IPS-15b (cell line): Measurements from ENCODE around the gene CRISPLD2.
"Not testable (repeated sequence)": the region's sequence is repeated elsewhere in the genome, so short reads cannot be mapped to it uniquely, and the experiment has no call there.

ENCODE experiments used
- H3K27me3 ChIP-seq: one replicate; pipeline ENCODE4 v1.6.1; 2013; ENCODE audit warnings: low read length; ENCODE audit not compliant: control insufficient read depth, insufficient read depth
- H3K36me3 ChIP-seq: one replicate; pipeline ENCODE4 v1.6.1; 2013; ENCODE audit warnings: low read length; ENCODE audit not compliant: control insufficient read depth, insufficient read depth
- H3K4me1 ChIP-seq: one replicate; pipeline ENCODE4 v1.6.1; 2013; ENCODE audit warnings: mild to moderate bottlenecking, low read length; ENCODE audit not compliant: control insufficient read depth, insufficient read depth
- H3K4me3 ChIP-seq: one replicate; pipeline ENCODE4 v1.5.1; 2013; ENCODE audit warnings: low read depth, low read length
- H3K9ac ChIP-seq: one replicate; pipeline ENCODE4 v1.6.1; 2013; ENCODE audit warnings: low read depth, mild to moderate bottlenecking, low read length
- H3K9me3 ChIP-seq: one replicate; pipeline ENCODE4 v1.6.1; 2013; ENCODE audit warnings: mild to moderate bottlenecking, low read length; ENCODE audit not compliant: control insufficient read depth, insufficient read depth

CRISPLD2 gene

DNA sequence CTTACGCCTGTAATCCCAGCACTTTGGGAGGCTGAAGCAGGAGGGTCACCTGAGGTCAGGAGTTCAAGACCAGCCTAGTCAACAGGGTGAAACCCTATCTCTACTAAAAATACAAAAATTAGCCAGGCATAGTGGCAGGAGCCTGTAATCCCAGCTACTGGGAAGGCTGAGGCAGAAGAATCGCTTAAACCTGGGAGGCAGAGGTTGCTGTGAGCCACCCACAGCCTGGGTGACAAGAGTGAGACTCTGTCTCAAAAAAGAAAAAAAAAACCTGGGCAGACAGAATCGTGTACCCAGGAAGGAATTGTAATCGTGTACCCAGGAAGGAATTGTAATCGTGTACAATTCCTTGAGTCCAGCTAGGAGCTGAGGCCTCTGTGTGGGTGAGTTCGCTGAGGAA lies 118.8 kb downstream of the CRISPLD2 start:
- H3K36me3 ChIP-seq, H3K27me3 ChIP-seq, H3K4me3 ChIP-seq, H3K9ac ChIP-seq, H3K9me3 ChIP-seq, H3K4me1 ChIP-seq: not testable (repeated sequence)

GRCh38 chr16:84940670-84941551 lies 121.1 kb downstream of the CRISPLD2 start:
- Histone ChIP-seq H3K27me3 (no peaks in the 10 kb centered on the region), H3K9me3 (no peaks in the 10 kb centered on the region), H3K36me3 (no peaks in the 10 kb centered on the region), H3K4me3 (no peak overlapping the region), H3K4me1 (no peaks in the 10 kb centered on the region), H3K9ac (no peak overlapping the region)

- H3K9ac ChIP-seq, result no peak overlapping the region
- H3K4me1 ChIP-seq, result no peaks in the 10 kb centered on the region
- H3K27me3 ChIP-seq, result no peaks in the 10 kb centered on the region
- no peak overlapping the region for H3K4me3 ChIP-seq
- no peaks in the 10 kb centered on the region for H3K9me3 ChIP-seq
- no peaks in the 10 kb centered on the region for H3K36me3 ChIP-seq
Observed at GRCh38 chr16:84941921-84942320, 122.1 kb downstream of the CRISPLD2 start.

DNA sequence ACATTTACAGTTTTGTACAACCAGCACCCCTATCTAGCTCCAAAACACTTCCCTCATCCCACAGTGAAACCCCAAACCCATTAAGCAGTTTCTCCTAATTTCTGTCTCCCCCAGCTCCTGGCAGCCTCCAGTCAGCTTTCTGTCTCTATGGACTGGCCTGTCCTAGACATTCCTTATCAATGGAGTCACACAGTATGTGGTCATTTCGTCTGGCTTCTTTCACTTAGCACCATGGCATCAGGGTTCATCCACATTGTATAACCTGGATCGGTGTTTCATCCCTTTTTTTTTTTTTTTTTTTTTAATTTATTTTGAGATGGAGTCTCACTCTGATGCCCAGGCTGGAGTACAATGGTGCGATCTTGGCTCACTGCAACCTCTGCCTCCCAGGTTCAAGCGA lies 123.0 kb downstream of the CRISPLD2 start:
- Histone ChIP-seq H3K36me3 (no peaks in the 10 kb centered on the region), H3K9me3 (no peaks in the 10 kb centered on the region), H3K4me1 (no peaks in the 10 kb centered on the region), H3K4me3 (no peak overlapping the region), H3K27me3 (no peaks in the 10 kb centered on the region), H3K9ac (no peak overlapping the region)

DNA sequence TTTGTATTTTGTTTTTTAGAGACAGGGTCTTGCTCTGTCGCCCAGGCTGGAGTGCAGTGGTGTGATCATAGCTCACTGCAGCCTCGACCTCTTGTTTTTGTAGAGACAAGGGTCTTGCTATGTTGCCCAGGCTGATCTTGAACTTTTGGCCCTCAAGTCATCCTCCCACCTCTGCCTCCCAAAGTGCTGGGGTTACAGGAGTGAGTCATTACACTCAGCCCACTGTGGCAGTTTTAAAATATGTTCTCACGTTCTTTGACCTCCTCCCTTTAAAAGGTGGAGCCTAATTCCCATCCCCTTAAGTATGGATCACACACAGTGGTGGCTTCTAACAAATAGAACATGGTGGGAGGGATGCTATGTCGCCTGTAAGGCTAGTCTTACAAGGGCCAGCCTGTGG lies 123.8 kb downstream of the CRISPLD2 start:
- Histone ChIP-seq H3K9me3 (no peaks in the 10 kb centered on the region), H3K36me3 (no peaks in the 10 kb centered on the region), H3K9ac (no peak overlapping the region), H3K27me3 (no peaks in the 10 kb centered on the region), H3K4me3 (no peak overlapping the region), H3K4me1 (no peaks in the 10 kb centered on the region)

- H3K9ac ChIP-seq, result no peak overlapping the region
- no peaks in the 10 kb centered on the region for H3K9me3 ChIP-seq
- no peaks in the 10 kb centered on the region for H3K27me3 ChIP-seq
- no peaks in the 10 kb centered on the region for H3K36me3 ChIP-seq
- H3K4me3 ChIP-seq, result no peak overlapping the region
- no peaks in the 10 kb centered on the region for H3K4me1 ChIP-seq
Observed at GRCh38 chr16:84947022-84947421, 127.2 kb downstream of the CRISPLD2 start.

GRCh38 chr16:84947996-84948850 lies 128.4 kb downstream of the CRISPLD2 start:
- no peak overlapping the region for H3K4me3 ChIP-seq

GRCh38 chr16:84948851-84949610 lies 129.2 kb downstream of the CRISPLD2 start:
- Histone ChIP-seq H3K36me3 (no peaks in the 10 kb centered on the region), H3K9me3 (no peaks in the 10 kb centered on the region), H3K4me1 (no peaks in the 10 kb centered on the region), H3K27me3 (no peaks in the 10 kb centered on the region), H3K4me3 (no peak overlapping the region), H3K9ac (no peak overlapping the region)

More at GRCh38 chr16:84947996-84948850, 128.4 kb downstream of the CRISPLD2 start:
- H3K36me3 ChIP-seq, result no peaks in the 10 kb centered on the region
- H3K9me3 ChIP-seq, result no peaks in the 10 kb centered on the region
- H3K27me3 ChIP-seq, result no peaks in the 10 kb centered on the region
- no peaks in the 10 kb centered on the region for H3K4me1 ChIP-seq
- H3K9ac ChIP-seq, result no peak overlapping the region

DNA sequence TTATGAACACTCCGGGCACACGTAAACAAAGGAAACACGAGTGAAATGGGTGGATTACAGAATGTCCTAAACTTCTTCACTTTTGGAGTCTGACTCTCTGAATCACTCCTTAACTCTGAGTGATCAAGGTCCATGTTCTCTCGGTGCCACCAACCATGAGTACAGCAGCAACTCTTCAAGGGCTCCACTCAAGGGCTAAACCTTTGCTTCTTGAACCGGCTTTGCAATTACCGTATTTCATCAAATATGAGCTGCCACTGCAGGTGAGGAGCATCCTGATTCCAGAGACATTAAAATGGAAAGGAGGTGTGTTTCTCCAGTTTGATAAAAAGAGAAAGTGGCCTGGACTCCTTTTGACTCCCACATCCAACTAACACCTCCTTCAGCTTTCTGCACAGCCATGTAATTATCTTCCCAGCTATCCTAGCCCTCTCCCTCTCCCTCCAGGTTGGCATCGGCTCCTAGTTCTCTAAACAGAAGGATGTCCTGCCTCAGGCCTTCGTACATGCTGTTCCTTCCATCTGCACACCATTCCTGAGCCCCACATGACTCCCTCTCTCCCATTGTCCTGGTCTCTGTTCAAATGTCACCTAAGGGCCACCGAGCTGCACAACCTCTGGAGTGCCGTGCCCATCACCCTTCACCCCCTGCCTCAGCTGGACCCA lies 130.1 kb downstream of the CRISPLD2 start:
- Histone ChIP-seq H3K9ac (no peak overlapping the region), H3K4me1 (no peaks in the 10 kb centered on the region), H3K4me3 (no peak overlapping the region), H3K36me3 (no peaks in the 10 kb centered on the region), H3K9me3 (no peaks in the 10 kb centered on the region), H3K27me3 (no peaks in the 10 kb centered on the region)

DNA sequence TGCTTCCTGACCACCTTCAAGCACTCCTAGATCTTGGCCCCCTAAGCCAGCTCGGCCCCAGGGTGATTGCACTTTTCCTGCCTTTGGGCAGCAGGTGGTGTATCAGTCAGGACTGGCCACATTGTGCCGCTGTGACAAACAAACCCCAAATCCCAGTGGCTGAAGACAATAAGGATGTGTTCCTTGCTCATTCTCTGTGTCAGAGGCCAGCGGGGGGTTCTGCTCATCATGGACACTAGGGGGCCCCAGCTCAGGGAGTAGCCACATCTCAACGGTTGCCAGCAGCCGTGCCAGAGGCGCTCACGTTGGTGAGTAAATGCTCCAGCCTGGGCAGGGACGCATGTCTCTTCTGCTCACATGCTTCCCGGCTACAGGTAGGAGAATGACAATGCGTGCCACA lies 131.1 kb downstream of the CRISPLD2 start:
- no peaks in the 10 kb centered on the region for H3K36me3 ChIP-seq
- H3K4me3 ChIP-seq, result no peak overlapping the region
- no peak overlapping the region for H3K9ac ChIP-seq
- H3K9me3 ChIP-seq, result no peaks in the 10 kb centered on the region
- no peaks in the 10 kb centered on the region for H3K4me1 ChIP-seq
- H3K27me3 ChIP-seq, result no peaks in the 10 kb centered on the region
